GF-D8 (cell line): ENCODE data around the gene CORO2B.
A peak's percentile ranks its signal among the peaks of the same experiment; 100 is the strongest.
"Not testable (repeated sequence)": the region's sequence is repeated elsewhere in the genome, so short reads cannot be mapped to it uniquely, and the experiment has no call there.

Source experiments
- DNase-seq: peaks from one replicate; lab custom pipeline; 2025; lab: John Stamatoyannopoulos, UW

Gene CORO2B

GRCh38 chr15:68646696-68647095, 67.9 kb downstream of the CORO2B start:
- DNase-seq: no peak

- DNase-seq: not testable (repeated sequence)
Observed at GRCh38 chr15:68647361-68647760, 68.6 kb downstream of the CORO2B start.

DNA sequence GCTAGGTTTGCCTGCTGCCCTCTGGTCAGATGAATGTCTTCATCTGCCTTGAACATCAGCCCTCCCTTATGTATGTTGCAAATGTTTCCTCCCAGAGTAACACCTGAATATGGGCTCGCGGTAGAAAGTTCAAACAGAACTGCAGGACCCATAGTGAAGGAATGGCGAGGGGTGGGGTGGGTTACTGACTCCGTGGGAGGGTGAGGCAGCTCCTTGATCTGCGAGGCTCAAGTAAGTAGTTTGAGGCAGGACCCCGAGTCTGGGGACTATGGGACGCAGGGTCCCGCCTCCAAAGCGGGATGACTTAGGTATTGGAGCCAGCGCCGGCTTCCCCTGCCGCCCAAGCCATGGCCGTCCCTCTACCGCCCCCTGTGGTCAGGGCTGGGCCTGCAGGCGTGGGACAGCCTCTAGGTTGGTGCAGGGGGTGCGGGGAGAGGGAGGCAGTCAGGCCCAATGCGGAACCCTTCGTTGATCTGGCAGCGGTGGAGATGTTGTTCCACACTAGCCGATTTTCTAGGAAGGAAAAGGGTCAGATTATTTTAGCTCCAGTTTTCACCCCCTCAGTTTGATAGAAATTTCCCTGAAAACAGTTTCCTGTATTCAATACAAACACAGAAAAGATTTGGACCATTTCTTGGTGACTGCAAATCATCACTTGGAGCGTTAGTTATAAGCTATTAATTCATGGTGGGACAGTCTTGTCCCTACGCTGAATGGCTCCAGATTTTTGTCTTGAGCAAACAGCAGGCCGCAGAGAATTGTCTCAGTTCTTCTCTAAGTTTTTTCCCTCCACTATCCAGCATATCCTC, 72.3 kb downstream of the CORO2B start:
- no peak for DNase-seq

- DNase-seq: no peak
Observed at GRCh38 chr15:68651916-68652525, 73.2 kb downstream of the CORO2B start.

DNA sequence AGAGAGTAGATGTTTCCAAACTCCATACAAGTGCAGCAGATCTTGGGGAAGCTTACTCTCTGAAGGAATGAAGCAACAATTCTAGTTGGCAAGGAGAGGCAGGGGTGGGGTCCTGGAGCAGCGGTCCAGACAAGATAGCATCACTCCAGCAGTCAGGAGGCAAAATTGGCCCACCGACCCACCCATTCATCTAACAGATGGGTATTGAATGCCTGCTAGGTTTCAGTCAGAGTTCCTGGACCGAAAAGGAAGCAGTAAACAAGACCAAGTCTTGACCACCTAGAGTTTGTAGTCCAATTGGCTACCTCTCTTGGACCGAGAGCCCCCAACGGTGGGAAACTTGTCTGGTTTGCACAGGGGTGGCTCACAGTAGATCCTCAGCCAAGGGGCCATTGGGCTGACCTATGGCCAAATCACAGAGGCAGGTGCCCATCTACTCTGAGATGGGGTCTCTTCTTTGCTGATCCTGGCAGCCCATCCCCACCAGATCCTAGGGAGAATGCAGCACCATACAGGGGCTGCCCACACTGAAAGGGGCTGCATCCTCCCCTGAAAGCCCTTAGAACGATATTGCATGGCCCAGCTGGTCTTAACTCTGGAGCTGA, 74.3 kb downstream of the CORO2B start:
- DNase-seq: no peak

GRCh38 chr15:68653801-68654200, 75.0 kb downstream of the CORO2B start:
- no peak for DNase-seq

GRCh38 chr15:68654786-68655560, 76.2 kb downstream of the CORO2B start:
- DNase-seq: no peak

- no peak for DNase-seq
Observed at GRCh38 chr15:68655686-68656437, 77.1 kb downstream of the CORO2B start.

DNA sequence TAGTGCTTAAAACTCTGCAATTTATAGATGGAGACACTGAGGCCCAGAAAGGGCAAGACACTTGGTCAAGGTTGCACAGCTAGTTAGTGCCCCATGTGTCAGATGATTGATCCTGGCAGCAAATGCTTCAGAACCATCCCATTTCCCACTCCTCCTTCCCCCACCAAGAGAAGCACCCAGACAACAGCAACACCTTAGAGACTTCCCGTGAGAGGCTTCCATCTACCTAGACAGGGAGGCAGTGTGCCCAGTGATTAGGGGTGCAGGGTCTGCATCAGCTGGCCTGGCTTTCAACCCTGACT, 77.6 kb downstream of the CORO2B start:
- no peak for DNase-seq

DNA sequence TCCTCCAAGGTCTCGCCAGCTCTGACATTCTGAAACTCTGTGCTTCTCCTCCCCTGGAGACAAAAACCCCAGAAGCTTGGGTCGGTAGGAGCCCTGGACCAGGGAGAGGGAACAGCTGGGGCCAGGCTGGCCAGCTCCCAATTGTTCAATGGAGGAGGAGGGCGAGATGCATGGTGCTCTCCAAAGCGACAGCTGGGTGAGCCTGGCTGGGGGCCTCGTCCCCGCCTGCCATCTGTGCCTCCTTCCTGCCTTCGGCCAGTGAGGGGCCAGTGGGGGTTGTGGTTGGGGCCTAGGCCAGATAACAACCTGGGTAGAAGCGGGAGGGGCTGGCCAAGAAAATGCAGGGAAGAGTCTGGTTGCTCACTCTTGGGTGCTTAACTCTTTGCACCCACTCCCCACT, 79.4 kb downstream of the CORO2B start:
- no peak for DNase-seq

DNA sequence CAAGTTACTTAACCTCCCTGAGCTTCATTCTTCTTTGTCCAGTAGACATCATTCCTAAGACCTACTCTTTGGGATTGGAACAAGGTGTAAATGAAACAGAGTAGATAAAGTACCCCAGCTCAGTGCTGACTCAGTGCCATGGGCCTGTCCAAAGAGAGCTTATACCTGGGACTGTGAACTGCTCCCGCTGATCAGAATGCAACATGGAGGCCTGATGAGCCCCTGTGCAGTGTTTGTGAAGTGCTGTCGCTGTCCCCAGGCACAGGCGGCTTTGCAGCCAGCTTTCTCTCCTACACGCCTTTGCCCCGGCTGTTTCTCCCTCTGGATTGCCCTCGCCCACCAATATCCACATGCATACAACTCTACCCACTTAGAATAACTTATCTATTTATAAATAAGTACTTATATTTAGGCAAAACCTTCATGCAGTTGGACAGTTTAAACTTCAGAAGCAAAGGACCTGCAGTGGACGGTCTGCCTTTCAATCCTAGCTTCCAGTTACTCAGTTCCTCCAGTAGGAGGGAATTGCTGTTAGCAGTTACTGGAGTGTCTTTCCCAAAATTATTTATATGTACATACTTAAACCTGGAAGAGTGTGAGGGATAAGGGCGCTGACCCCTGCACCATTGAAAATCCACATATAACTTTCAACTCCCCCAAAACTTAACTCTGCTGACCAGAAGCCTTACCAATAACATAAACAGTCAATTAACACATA, 80.0 kb downstream of the CORO2B start:
- DNase-seq: no peak

- DNase-seq: no peak
Observed at GRCh38 chr15:68663526-68663925, 84.7 kb downstream of the CORO2B start.

DNA sequence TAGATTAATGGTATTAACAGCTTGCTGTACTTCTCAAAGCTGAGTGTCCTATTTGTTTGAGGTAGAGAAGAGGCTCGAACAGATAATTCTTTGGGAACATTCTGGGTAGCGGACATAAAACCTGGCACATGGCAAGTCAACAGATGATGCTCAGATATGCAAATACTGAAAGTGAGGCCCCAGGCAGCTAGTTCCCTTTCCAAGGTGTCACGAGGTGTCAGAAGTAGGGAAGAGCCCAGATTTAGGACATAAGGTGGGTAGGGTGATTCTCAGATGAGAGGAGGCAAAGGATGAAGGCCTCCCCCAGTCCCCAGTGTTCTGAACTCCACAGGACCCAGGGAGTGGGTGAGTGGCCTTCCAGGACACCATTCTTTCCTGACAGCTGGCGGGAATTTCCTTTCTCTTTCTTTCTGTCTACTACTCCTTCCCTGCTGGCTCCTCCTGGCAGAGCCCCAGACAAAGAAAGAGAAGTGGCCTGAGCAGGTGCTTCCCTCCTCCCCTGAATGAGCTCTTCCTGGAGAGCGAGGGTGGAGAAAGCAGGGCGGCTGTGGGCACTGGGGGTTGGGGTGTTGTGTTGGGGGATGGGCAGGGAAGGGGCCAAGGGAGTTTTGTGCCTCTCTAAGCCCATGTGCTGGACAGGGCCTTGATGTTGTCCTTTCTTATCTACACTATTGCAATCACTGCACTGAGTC, 87.5 kb downstream of the CORO2B start:
- DNase-seq: peak; percentile 17

DNA sequence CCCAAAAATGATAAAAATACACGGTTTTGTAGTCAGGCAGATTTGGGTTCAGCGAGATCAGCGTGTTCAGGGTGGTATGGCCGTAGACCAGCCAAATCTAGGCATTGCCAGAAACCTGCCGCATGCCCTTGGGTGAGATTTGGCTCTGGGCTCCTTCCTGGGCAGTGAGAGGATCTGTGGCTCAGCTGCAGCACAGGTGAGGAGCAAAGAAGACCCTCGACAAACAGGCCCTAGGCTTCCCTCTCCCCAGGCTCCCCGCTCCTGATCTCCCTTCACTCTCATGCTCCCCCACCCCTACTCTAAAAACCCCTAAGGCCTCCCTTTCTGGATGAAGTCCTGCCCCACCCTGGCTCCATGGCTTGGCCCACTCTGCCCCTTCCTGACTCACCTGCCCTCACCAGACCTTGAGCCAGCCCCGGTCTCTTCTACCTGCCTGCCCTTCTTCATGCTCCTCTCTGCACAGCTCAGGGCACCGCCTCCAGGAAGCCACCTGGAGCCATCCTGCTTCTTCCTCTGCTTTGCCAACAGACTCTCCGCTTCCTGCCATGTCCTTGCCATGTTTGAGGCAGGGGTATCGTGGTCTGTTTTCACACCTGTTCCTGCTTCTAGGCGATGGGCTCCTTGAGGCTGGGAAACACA, 88.1 kb downstream of the CORO2B start:
- DNase-seq: no peak

- DNase-seq: no peak
Observed at GRCh38 chr15:68667800-68668625, 89.2 kb downstream of the CORO2B start.

GRCh38 chr15:68668926-68669600, 90.3 kb downstream of the CORO2B start:
- no peak for DNase-seq

DNA sequence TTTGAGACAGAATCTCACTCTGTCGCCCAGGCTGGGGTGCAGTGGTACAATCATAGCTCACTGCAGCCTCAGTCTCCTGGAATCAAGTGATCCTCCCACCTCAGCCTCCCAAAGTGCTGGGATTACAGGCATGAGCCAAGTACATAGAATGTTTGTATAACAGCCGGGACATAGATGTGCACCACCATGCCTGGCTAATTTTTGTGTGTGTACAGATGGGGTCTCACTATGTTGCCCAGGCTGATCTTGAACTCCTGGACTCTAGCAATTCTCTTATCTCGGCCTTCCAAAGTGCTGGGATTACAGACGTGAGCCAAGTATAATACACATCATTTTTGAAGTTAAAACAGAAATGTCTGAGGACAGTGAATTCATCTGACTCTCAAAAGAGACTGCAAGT, 93.5 kb downstream of the CORO2B start:
- no peak for DNase-seq

DNA sequence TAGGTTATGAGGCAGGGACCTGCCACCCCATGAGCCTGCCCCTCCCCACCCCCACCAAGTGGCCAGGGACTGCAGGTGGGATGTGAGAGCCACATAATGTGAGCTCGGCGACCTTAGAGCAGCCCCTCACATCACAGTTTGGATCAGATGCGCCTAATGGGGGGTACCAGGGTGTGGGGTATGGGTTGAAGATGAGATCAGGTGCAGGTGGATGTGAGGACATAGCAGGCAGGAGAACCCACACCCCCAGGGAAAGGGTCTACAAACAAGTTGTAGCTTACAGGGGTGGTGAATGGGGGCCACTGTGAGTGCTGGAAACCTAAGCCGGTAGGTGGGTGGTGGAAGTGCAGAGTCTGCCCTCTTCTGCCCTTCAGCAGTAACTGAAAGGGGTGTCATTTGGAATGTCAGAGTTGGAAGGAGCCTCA, 94.0 kb downstream of the CORO2B start:
- DNase-seq: no peak

DNA sequence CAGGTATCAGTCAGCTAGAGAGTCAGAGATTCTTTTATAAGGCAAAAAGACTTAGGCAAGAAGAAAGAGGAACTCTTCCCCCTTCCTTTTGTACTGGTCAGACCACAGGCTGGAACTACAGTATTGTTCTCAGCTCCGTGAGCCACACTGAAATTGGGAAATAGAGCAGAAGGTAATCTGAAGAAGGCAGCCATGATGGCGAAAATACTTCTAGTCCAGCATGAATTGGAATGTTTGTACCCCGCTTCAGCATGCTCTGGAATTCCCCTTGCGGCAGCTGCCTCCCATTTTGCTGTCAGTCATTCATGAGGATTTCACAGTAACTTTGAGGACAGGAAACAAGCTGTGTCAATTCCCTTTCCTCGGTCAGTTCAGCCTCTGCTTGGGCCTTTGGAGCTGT, 96.2 kb downstream of the CORO2B start:
- DNase-seq: peak; percentile 74
